Gastrocnemius medialis (tissue), 4 donors: ENCODE data around the gene RPA3.

Experiments
- CTCF ChIP-seq, 5 experiments: fragments of 450-650 bp in 3 of 5; fragments of 200-600 bp in 2 of 5; sonication (generic) in 2 of 5; IDR thresholded peaks in 4 of 5; conservative IDR thresholded peaks in 1 of 5; 1 replicate in 4 of 5; 2 replicates in 1 of 5; pipeline ENCODE4 v1.5.1; 2016 to 2019; ENCODE audit warnings: antibody characterized with exemption in 5 of 5, mild to moderate bottlenecking in 3 of 5, moderate library complexity in 3 of 5
- POLR2A ChIP-seq, 2 donors: fragments of 450-650 bp; IDR thresholded peaks; one replicate each; pipeline ENCODE4 v1.6.1; 2017; ENCODE audit warnings: antibody characterized with exemption in 2 of 2, mild to moderate bottlenecking in 2 of 2, moderate library complexity in 2 of 2

DNA sequence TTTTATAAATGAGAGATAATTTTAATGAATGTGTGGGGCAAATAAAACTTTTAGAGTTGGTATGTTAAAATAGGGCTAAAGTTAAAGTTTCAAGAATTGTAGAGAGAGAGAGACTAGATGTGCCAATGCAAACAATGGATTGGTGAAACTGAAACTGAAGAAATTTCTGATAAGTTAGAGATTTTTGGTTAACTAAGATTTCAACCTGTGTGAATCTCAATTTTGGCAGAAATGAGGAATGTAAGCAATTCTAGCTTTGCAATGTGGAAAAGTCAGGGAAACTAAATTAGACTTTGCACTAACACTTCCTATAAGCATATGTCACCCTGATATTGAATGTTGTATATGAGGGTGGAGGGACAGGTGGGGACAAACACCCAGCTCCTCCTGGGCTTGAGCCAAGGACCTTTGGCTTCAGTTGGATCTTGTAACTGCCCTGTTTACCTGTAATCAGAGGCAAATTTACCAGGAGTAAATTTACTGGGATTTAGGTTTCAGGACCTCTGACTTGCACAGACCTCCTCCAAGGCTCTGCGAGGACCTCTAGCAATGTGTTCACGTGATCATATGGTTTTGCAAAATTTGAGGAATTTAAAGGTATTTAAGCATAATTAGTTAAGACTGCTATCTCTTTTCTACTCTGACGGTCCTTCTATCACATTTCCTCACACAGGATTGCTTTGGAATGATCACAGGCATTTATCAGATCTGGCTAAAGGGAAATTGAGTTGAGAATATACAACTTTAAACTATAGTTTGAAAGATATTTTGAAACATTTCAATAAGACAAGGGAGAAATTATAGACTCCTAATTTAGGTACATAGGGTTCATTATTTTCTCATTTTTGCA is 33.1 kb upstream of the RPA3 start:
- TF ChIP-seq CTCF (IDR thresholded peaks at IDR 0.05 in 4 of 5, conservative IDR thresholded peaks at IDR 0.05 in 1 of 5) (no peak), POLR2A (IDR thresholded peaks at IDR 0.05) (no peak)
